LHCN-M2 (cell line): ENCODE results near the gene PAPPA. TPM values are rescaled to one million over a fixed set of nuclear protein-coding genes. Genes with fewer than 3 reads are reported as not detected.

Experiments
- DNase-seq: peaks from one replicate; pipeline ENCODE4 v3.0.0-alpha.2; 2012; ENCODE audit warnings: low read depth
- total RNA-seq: library from RNA; depleted of rRNA; stranded (reverse); fragments of >200 nt; gene quantifications from 2 replicates; pipeline ENCODE4 v1.2.3, GENCODE V29; 2014

PAPPA gene
- total RNA-seq, 1 experiment from 2014 or later, result 3.0 TPM

DNA sequence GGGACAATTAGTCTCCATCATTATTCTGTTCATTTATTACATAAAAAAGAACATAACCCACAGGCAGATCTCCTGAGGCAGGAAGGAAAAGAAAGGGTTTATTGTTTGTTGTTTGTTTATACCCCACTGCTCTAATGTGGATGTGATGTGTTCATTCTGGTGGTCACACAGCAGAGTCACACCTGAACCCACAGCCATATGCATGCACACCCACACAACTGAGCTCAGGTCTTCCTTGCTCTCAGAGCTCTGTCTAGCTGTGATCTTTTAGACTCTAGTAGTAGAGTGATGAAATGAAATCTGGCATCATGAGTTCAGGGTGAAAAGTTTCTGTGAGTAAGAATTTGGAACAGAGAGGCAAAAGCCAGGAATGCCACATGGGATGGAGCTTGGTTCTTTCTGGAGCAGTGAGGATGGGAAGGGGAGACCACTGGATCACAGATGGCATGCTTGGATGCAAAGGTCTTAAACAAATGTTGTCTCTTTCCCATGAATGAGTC is 227.0 kb downstream of the PAPPA start:
- DNase-seq, result no peak

DNA sequence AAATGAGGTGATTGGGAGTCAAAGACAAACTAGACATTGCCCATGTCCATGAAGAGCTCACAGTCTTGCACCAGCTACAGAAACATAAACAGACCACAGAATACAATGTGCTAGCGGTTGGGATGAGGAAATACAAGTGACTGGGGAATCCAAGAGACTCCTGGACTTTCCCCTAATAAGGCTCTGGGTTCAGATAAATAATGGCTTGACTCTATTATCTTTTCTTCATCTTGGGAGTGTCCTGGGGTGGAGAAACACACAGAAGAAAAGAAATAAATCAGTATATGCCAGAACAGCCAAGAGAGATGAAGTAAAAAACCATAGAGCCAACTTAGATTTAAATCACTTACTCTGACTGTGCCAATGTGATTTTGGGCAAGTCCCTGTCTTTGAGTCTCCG is 227.8 kb downstream of the PAPPA start:
- DNase-seq, result no peak

DNA sequence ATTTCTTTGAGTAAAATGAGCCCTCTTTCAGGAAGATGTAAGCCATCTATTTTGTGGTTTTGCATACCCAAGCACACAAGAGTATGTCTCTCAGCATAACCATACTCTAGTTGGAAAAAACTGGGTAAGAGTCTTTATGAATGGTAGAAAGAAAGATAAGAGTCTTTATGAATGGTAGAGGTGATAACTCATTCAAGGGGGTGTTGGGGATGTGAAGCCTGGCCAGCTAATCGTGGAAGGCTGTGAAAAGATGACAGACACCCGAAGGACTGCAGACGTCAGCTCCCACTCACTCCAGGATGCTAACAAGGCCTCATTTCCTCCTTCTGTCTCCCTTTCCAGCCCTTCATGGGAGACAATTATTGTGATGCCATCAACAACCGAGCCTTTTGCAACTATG is 228.5 kb downstream of the PAPPA start:
- DNase-seq, result no peak

DNA sequence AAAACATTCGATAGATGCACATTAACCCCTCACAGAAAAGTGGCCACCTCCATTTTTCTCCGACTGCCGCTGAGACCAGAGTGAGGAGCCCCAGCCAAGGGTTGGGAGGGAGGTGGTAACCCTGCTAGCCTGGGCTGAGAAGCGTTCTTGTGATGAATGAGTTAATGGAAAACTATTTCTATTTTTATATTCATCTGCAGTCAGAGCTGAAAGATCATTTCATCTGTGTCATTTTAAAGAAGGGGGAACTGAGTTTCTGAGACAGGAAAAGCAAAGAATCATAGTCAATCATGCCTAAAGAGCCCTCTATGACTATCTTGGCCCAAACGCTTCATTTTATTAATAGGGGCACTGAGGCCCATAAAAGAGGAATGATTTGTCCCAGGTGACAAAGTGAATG is 229.5 kb downstream of the PAPPA start:
- DNase-seq, result no peak

DNA sequence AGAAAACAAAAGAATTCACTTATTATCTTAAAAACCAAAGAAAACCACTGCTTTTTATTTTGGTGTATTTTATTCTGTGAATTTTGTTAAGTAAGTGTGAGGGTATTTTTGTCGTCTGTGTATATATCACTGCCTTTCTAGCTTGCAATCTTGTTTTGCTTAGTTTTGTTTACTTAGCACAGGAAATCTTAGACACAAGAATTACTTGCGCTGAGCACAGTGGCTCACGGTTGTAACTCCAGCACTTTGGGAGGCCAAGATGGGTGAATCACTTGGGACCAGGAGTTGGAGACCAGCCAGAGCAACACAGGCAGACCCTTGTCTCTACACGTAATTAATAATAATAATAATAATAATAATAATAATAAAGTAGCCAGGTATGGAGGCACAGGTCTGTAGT is 230.3 kb downstream of the PAPPA start:
- no peak for DNase-seq

DNA sequence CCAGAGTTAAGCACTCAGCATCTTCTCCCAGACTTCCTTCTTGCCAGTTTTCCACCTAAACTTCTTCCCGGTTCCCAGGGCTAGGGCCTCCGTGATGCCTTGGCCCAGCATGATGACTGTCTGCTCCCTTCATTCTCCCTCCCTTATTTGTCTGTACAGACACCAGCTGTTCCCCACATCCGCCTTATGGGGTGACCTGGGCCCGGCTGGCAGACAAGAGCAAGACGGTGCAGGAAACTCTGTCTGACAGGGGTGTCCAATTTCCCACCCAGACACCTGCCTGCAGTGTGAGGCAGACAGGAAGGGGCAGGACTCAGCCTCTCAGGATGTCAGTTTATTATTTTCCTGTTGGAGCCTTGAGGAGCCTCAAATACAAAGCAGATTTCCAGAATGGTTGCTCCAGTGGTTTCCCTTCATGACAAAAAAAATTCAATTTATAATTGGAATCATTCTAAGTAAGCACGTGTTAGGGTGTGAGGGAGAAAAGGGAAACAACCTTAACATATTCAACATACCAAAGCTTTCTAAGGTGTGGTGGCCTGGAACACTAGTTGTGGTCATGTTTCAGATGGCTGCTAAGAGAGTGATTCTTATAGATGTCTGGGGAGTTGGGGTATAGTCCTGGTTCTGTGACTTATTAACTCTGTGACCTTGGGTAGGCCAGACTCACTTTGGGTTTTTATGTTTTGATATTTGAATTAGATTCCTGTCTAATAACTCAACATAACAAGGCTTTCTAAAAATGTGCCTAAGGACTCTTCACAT is 234.5 kb downstream of the PAPPA start:
- no peak for DNase-seq

DNA sequence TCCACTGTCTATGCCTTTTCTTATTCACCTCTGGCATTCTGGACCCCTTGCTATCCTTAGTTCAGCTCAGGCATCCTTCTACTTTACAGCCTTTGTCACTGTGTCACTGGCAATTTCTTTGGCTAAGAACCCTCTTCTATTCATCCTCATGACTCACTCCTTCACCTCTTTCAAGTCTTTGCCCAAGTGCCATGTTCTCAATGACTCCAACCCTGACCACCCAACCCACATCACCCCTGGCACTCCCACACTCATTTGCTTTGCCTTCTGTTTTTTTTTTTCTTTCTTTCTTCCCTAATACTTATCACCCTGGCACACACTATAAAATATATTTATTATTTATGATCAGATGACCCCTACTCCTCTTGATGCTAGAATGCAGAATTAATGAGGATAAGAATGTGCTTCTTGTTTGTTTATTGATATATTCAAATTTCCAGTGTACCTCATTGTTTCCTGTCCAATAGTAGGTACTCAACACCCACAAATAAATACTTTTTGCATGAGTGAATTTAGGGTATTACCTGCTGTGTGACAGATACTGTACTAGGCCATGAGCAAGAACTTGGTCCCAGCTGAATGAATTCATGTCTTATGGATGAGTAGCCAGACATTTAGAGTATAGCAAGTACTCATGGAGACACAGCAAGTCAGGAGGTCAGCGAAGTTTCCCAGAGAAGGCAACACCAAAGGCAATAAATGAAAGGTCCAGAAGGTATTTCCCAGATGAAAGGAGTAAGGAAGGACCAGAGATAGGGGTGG is 236.1 kb downstream of the PAPPA start:
- no peak for DNase-seq

DNA sequence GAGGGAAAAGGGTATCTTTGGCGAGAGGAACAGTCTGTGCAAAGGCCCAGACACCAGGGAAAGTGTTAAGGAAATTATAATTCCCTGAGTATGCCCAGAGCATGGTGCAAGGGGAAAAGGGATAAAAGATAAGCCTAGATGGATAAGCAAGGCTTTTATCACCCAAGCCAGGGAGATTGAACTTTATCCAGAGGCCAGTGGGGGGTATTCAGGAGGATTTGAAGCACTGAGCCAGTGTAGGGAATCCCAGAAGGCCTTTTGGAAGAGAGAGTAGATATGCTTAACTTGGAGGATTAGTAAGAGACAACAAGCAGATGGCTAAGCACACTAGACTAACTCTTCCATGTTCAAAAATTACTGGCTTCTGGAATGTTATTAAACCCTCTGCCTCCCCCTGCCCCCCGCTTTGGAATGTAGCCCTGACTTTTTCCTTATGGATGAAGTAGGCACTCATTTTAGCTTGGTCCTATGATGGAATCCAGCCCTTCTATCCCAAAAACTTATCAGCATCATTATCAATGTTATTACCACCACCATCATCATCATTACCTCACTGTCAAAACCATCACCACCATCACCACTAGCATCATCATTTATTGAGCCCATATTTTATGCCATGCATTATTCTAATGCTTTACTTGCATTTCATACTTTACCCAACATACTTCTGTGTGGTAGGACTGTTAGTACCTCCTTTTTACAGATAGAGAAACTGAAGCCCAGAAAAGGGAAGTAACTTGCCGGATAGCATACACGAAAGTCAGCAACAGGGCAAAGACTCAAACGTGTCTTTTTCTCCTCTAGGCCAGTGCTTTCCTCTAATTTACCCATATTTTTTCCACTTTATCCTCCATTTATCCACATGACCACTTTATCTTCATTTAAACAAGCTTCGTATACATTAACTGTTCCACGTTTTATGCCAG is 237.0 kb downstream of the PAPPA start:
- no peak for DNase-seq

DNA sequence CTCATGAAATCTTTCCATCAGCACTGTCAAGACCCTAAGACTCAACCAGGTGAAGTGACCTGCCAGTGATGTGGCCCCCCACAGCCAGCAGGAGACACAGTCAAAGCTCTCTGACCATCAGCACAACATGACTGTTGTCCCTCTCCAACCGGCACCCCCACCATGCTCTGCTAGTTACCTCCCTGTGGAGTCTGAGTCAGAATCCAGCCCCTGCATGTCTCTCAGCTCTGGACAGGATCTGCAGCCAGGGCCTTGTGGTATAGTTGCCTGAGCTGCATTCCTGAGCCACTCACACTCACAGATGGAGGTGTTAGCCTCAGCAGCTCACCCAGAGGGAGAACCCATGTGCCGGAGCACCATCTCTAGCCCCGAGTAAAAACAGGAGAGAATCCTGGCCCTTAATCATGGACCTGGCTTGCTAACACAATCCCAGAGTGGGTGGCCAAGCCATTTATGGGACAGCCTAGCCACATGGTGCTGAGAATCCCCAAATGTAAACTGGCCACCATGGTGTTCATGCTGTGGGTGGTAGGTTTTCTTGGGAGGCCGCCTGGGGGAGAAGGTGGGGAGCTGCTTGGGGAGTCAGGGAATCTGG is 237.8 kb downstream of the PAPPA start:
- peak; percentile 47 for DNase-seq

DNA sequence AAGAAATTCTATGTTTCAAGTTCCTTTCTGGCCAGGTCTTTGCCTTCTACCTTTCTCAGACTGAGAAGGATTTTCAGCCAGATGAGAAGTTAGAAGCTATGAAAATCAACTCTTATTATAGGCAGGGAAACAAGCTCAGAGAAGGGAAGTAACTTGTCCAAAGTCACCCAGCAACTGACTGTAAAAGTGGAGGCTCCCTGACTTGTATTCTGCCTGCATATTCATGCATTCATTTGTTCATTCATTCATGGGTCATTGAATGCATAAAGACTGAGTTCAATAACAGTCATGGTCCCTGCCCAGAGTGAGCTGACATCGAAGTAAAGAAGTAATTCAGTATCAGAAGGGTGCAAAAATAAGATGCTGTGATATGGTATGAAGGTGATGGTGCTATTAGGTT is 239.6 kb downstream of the PAPPA start:
- DNase-seq, result no peak

DNA sequence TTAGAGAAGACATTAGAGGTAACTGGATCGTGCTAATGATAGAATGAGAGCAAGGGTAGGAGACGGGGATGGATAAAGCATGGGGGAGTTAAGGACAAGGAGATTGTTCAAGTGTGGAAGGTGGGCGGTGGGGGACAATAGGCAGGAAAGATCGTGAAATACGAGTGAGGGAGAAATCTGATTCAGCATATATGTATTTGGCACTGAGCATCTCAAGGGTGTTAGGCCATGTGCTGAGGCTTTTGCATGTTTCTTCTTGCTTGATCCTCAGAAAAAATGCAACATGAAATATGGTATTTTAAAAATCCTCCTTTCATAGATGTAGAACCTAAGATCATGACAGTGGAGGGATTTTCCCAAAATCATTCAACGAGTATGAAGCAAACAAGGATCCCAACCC is 240.5 kb downstream of the PAPPA start:
- no peak for DNase-seq

DNA sequence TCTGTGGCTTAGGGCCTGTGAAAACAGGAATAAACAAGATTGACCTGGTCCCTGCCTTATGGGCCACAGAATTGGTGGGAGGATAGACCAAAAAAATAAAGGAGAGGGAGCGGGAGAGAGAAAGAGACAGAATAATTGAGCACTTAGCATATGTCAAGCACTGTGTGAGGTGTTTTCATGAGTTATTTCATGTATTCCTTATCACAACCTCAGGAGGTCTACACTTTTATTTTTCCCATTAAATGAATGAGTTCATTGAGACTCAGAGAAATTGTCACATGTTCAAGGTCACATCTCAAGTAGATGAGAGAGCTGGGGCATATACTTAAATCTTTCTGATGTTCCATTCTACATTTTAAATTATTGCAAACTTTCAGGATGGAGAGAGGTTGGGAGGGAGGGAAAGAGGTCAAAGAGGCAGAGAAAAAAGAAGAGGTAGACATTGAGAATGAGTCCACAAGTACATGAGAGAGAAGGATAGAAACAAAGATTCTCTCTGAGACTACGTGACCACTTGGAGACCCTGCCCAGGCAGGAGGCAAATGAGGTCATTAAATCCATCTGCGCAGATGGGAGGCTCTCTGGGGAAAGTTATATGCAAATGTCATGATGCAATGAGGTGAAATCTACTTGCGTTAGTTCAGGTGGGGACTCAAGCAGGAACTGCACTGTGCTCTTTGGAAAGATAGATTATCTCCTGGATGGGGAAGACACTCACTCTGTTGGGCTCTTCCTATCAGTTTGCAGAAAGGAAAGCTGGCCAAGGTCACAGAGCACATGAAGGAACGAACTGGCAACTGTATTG is 241.5 kb downstream of the PAPPA start:
- DNase-seq, result no peak

DNA sequence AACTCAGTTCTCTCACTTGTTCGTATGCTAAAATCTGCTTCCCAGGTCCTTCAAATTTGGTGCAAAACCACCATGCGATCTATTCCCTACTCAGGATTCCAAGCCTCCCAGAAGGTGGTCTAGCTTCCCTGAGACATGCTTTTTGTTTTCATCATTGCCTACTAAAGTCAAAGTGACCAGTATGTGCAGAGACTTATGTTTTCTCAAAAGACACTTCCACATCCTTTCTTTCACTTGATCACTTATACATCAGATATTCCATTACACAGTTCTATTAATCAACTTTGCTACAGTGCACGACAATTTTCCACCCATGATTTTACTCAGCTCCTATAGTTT is 242.1 kb downstream of the PAPPA start:
- no peak for DNase-seq

DNA sequence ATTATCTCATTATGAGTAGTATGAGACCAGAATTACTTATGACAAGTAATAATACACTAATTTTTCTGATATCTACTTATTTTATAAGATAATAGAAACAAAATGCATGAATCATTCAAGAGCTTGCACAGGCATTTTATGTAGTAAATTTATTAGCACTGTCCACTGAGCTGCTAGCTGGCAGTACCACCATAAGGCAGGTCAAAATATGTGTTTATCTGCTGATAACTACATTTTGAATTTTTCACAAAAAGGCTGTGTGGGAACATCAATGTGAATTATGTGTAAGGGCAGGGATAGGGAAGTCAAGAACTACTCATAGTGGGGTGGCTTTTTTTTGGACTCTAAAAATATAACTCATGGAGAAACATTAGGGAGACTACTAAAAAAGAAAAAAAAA is 249.6 kb downstream of the PAPPA start:
- DNase-seq, result no peak

DNA sequence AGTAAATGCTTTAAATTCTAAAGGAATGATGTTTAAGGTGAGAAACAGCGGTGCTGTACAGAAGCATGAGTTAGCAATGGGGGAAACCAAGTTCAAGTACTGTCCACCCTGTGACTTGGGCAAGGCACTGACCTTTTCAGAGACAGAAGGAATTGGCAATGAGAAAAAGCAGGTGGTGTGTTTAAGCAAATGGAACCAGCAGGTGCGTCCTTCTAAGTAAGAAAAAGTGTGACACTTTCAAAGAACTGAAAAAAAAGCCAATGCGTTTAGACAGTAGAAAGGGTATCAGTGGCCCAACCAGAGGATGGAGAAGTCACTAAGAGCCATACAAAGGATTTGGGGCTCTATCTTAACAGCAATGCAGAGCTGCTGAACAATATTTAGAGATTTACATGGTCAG is 250.6 kb downstream of the PAPPA start:
- DNase-seq, result no peak

DNA sequence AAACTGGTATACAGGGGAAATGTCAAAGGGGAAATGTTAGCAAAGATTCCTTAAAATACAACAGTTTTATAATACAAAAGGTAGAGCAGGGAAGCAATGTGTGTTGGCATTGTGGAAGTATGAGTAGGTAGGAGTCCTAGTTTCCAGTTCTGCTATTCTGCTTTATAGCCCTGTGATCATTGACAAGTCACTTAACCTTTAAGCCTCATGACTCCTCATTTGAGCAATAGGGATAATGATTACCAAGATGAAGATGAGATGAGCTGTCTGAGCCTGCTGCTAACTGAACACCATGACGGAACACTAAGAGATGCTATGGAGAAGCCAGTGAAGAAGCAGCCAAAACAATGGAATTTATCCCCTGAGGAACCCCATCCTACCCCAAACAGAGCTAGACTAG is 251.7 kb downstream of the PAPPA start:
- DNase-seq, result no peak

DNA sequence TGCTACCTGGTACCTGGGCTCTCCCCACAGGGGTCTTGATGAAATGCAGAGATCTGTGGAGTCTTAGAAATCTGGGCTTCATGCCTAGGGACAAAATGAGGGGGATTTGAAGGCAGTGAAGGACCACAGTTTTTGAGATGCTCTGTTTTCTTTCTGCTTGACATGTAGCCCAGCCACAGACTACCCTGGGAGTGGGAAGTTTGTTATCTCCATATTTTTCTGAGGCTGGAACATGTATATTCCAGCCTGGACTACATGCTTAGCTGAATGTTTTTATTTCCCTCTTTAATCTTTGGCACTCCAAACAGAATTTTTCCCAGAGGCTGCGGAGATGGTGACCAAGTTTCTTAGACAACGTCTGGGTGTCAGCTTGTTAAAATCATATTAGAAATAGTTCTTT is 252.9 kb downstream of the PAPPA start:
- DNase-seq, result no peak

DNA sequence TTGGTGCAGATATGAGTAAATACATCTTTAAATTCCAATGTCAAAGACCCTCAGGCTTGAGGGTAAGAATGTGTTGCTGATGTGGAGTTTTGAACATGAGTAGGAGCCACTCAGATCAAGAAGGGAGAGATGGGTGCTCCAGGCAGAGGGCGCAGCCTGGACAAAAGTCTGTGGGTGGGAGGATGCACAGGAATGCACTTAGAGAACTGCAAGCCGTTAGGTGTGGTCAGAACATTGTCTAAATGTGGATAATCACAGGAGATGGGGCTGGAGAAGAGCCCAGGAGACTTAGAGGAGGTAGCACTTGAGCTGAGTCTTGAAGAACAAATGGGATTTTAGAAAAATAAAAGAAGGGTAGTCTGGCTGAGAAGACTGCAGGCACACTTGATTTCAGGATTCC is 255.5 kb downstream of the PAPPA start:
- DNase-seq, result no peak

DNA sequence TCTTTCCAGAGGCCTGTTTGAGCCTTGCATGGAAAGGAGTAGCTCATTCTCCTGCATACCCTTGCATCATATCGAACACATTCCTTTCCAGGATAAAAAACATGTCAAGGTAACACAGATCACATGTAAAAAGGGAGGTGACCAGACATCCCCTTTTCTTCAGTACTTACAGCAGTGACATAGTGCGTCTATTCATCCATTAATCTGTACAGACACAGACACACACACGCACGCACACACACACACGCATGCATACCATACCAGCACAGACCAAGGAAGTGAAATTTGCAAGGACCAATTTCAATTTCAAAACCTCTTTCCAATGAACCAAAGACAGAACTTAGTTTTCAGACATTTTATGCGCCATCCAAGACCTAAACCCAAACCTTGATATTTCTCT is 256.0 kb downstream of the PAPPA start:
- DNase-seq, result no peak

DNA sequence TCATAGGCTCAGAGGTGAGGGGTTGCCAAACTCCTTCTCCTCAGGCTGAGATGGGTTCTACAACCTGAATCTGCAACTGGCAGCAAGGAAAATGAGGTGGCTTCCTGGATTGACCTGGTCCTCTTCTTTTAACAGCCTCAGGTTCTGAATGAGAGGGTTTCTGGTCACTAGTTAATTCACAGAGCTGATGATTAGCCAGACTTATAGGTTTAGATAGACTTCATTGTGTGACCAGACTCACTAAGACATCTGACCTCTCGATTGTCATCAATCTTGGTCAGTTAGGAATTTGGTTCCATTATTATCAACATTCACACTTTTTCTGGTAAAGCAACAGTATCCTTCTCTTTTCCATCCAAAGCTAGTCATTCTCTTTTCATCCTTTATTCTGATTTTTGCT is 257.9 kb downstream of the PAPPA start:
- DNase-seq, result no peak

DNA sequence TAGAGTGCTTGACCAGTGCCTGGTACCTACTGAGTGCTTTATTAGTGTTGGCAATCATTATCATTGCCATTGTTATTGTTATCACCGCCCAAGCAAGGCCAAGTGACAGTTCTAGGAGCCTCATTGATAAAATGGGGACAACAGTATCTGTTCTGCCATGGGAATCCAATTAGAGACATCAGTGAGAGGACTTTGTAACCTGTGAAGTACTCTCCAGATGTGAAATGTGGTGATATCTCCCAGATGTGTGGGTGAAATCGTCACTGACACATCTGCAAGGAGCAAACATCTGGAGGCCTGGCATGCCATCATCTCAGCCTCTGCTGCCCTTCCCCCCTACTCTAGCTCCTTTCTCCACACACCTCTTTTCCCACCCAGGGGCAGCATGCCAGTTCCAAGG is 260.8 kb downstream of the PAPPA start:
- DNase-seq, result no peak
